ENCODE results near the gene FHAD1. TPM values are rescaled to one million over a fixed set of nuclear protein-coding genes. Genes with fewer than 3 reads are reported as not detected.
A peak's percentile ranks its signal among the peaks of the same experiment; 100 is the strongest.
"Not testable (repeated sequence)": the region's sequence is repeated elsewhere in the genome, so short reads cannot be mapped to it uniquely, and the experiment has no call there.

FHAD1 gene
- total RNA-seq, 6 experiments from 2014 or later = 0.06 to 0.53 (median 0.12) TPM; not detected in 3

DNA sequence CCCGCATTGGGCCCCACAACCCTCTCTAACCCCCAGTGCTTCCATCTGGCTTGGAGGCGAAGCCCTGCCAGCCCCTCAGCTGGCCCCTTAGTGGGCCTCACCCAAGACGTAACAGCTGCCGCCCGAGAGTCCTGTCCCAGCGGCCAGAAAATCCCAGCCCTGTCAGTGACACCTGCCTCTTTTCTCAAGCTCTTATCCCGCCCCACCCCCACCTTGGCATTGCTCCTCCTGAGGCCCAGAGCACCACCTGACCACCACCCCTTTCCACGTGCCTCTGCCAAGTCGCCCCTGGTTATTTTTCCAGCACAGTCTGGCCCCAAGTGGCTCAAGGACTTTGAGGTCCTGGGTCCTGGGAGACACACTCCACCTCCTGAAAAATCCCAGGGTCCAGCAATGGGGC is 185.3 kb downstream of the FHAD1 start:
- DNase-seq = no peak
- H3K36me3 ChIP-seq = no peaks in the 10 kb centered on the region
- peaks cover 0 to 3% (median 0%) of the 10 kb centered on the region in 4 donors for H3K4me1 ChIP-seq
- intact Hi-C loops (cut with DNase I) = loop anchor here in 1 of 2 donors (5.0 kb wide), 1 partner anchor 105 kb away; no protein-coding TSS in a partner anchor
- 67% methylated on average over 5 of the region's 9 CpGs for WGBS (ENCODE audit: insufficient coverage, low coverage, low lambda C conversion rate, missing lambda C conversion rate)
- ATAC-seq = no peak
- no peak overlapping the region for H3K4me3 ChIP-seq
- H3K9me3 ChIP-seq = no peaks in the 10 kb centered on the region
- no peaks in the 10 kb centered on the region for H3K27me3 ChIP-seq
- TF ChIP-seq, protein P1, sequence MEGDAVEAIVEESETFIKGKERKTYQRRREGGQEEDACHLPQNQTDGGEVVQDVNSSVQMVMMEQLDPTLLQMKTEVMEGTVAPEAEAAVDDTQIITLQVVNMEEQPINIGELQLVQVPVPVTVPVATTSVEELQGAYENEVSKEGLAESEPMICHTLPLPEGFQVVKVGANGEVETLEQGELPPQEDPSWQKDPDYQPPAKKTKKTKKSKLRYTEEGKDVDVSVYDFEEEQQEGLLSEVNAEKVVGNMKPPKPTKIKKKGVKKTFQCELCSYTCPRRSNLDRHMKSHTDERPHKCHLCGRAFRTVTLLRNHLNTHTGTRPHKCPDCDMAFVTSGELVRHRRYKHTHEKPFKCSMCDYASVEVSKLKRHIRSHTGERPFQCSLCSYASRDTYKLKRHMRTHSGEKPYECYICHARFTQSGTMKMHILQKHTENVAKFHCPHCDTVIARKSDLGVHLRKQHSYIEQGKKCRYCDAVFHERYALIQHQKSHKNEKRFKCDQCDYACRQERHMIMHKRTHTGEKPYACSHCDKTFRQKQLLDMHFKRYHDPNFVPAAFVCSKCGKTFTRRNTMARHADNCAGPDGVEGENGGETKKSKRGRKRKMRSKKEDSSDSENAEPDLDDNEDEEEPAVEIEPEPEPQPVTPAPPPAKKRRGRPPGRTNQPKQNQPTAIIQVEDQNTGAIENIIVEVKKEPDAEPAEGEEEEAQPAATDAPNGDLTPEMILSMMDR (IDR thresholded peaks at IDR 0.05) = no peak
- no peak for TF ChIP-seq POLR2A (IDR thresholded peaks at IDR 0.05)
- H3K27ac ChIP-seq = no peak overlapping the region

DNA sequence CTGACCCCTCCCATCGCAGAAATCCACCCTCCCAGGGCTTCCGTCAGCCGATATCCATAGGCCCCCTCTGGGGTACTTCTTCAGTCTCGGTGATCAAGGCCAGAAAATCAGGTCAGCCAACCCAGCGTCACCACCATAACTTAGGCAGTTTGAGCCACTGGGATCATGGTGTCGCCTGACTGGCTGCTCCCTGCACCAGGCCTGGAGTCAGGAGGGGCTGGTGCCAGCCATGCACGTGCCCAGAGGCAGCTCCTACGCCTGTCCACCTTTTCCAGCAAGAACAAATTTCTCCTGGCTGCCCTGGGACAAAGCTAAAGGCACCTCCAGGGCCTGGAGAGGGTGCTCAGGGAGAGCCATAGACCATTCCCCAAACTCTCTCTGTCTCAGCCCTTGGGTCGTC is 186.4 kb downstream of the FHAD1 start:
- intact Hi-C loops (cut with DNase I) = loop anchor here in 1 of 2 donors (5.0 kb wide), 1 partner anchor 106 kb away; no protein-coding TSS in a partner anchor
- ATAC-seq (no peak), DNase-seq (no peak)
- Histone ChIP-seq H3K27ac (no peak overlapping the region), H3K9me3 (no peaks in the 10 kb centered on the region), H3K4me1 (peaks cover 0 to 3% (median 0%) of the 10 kb centered on the region in 4 donors), H3K4me3 (no peak overlapping the region), H3K36me3 (no peaks in the 10 kb centered on the region), H3K27me3 (no peaks in the 10 kb centered on the region)
- no peak for TF ChIP-seq POLR2A (IDR thresholded peaks at IDR 0.05)
- TF ChIP-seq, protein P1 (IDR thresholded peaks at IDR 0.05) = no peak
- 74% methylated on average over 5 of the region's 9 CpGs for WGBS (ENCODE audit: insufficient coverage, low coverage, low lambda C conversion rate, missing lambda C conversion rate)

DNA sequence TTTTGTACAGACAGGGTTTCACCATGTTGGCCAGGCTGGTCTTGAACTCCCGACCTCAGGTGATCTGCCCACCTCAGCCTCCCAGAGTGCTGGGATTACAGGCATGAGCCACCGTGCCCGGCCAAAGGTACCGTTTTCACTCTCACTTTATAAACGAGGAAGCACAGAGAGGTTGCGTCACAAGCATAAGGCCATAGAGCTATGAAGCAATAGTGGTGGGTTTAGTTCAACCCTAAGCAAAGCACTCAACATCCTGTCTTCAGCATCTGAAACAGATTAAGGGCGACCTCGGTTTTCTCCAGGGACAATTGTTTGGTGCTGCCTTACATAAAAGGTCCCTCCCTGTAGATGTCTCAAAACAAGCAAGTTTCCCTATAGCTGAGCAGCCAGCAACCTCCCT is 187.7 kb downstream of the FHAD1 start:
- not testable (repeated sequence) for H3K27ac ChIP-seq
- peak; percentile 12 to 57 (median 51) for ATAC-seq

DNA sequence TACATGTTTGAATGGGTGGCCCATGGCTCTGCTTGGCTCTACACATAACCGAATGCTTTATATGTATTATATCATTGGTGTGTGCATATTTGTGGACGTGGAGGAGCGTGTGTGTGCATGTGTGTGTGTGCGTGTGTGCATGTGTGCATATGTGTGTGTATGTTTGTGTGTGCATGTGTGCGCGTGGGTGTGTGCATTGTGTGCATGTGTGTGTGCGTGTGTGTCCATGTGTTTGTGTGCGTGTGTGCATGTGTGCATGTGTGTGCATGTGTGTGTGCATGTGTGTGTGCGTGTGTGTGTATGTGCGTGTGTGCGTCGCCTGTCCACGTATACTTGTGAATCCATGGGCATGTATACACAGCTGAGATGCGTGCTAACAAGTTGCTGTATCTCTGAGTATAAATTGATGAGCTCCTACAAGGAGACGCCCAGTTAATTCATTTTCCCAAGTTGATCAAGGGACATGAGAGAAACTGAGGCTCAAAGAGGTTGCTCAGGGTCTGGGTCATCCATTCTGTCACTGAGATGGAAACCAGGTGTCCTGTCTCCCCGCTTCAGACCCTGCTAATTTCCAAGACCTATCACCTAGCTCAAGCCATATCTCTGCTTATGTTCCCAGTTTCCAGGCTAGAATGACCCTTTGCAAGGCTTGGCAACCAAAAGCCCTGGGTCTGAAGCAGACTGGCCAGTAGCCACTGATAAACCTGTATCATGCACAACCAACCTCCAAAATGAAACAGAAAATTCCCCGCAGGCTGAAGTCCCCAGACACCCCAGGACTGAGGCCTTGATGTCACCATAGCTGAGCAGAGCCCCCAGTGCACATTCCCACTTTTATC is 188.4 kb downstream of the FHAD1 start:
- ATAC-seq = no peak
- Histone ChIP-seq H3K27ac (no peak overlapping the region), H3K27me3 (no peaks in the 10 kb centered on the region), H3K4me1 (peaks cover 0 to 3% (median 0%) of the 10 kb centered on the region in 4 donors), H3K36me3 (no peaks in the 10 kb centered on the region), H3K9me3 (no peaks in the 10 kb centered on the region), H3K4me3 (no peak overlapping the region)
- WGBS (ENCODE audit: insufficient coverage, low coverage, low lambda C conversion rate, missing lambda C conversion rate) = 83% methylated on average over 12 of the region's 17 CpGs
- no peak for DNase-seq
- intact Hi-C loops (cut with DNase I) = no loop called here
- no peak for TF ChIP-seq POLR2A (IDR thresholded peaks at IDR 0.05)
- TF ChIP-seq, protein P1 (IDR thresholded peaks at IDR 0.05) = no peak

More for the DNA sequence above, 187.7 kb downstream of the FHAD1 start:
- not testable (repeated sequence) for H3K4me3 ChIP-seq, H3K9me3 ChIP-seq, H3K4me1 ChIP-seq, H3K27me3 ChIP-seq, H3K36me3 ChIP-seq
- WGBS (ENCODE audit: insufficient coverage, low coverage, low lambda C conversion rate, missing lambda C conversion rate) = 4% methylated on average over 7 of the region's 8 CpGs
- peak in 1 of 3 donors; percentile 48 for DNase-seq
- intact Hi-C loops (cut with DNase I) = loop anchor here in 1 of 2 donors (5.0 kb wide), 1 partner anchor 107 kb away; no protein-coding TSS in a partner anchor

DNA sequence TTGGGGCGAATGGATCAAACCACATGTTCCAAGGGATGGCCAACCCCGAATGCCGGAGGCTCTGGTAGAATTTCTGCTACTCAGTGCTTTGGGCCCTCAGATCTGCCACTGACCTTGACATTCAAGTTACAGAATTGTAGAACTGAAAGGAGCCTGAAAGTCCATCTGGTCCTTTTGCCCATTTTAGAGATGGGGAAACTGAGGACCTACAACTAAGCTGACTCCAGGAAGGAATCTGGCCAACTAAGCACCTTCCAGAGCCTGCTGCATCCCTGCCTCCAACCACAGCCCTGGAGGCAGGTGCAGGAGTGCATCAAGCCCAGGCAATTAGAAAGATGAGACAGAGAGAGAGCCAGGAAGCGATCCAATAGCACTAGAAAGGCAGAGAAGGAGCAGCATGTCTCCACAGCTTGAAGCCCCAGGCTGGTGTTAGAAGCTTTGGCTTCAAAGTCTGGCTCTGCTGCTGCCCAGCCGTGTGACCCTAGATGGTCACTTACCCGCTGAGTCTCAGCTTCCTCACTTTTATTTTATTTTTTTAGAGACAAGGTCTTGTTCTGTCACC is 189.9 kb downstream of the FHAD1 start:
- H3K27ac ChIP-seq = no peak overlapping the region
- DNase-seq (no peak), ATAC-seq (no peak)
- WGBS (ENCODE audit: insufficient coverage, low coverage, low lambda C conversion rate, missing lambda C conversion rate) = 86% methylated on average over 4 of the region's 6 CpGs
- H3K27me3 ChIP-seq = no peaks in the 10 kb centered on the region
- no peaks in the 10 kb centered on the region for H3K9me3 ChIP-seq
- no peak overlapping the region for H3K4me3 ChIP-seq
- intact Hi-C loops (cut with DNase I) = no loop called here
- TF ChIP-seq POLR2A (IDR thresholded peaks at IDR 0.05) = no peak
- TF ChIP-seq, protein P1 (IDR thresholded peaks at IDR 0.05) = no peak
- no peaks in the 10 kb centered on the region for H3K4me1 ChIP-seq
- H3K36me3 ChIP-seq = no peaks in the 10 kb centered on the region

Data from right lobe of liver (tissue), 6 donors.